Panc1 (cell line): ENCODE measurements around the gene ELL2.

Experiments
- POLR2AphosphoS5 ChIP-seq: IDR thresholded peaks from 2 replicates; pipeline ENCODE4 v1.6.1; 2012; ENCODE audit warnings: mild to moderate bottlenecking, low read depth, low read length, moderate library complexity
- TF ChIP-seq, protein P1 (sequence below): fragments of 450-650 bp; IDR thresholded peaks from 2 replicates; pipeline ENCODE4 v1.5.1; 2017; ENCODE audit warnings: mild to moderate bottlenecking

DNA sequence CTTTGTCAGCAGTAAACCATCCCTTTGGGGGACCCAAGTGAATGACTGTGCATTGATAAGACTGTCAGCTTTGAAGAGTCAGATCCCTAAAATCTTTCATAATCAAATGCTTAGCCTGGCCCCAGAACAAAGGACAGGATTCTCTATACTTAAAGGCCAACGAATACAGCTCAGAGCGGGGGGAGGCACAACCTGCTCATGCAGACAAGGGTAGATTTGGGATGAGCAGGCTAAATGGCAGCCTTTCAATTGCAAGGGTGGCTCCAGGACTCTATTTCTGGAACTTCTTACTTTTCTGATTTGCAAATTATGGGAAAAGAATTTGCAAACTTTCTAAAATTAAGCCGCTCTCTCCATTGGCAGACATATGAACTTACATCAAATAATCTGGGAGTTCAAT is 66.4 kb downstream of the ELL2 start:
- TF ChIP-seq, protein P1, sequence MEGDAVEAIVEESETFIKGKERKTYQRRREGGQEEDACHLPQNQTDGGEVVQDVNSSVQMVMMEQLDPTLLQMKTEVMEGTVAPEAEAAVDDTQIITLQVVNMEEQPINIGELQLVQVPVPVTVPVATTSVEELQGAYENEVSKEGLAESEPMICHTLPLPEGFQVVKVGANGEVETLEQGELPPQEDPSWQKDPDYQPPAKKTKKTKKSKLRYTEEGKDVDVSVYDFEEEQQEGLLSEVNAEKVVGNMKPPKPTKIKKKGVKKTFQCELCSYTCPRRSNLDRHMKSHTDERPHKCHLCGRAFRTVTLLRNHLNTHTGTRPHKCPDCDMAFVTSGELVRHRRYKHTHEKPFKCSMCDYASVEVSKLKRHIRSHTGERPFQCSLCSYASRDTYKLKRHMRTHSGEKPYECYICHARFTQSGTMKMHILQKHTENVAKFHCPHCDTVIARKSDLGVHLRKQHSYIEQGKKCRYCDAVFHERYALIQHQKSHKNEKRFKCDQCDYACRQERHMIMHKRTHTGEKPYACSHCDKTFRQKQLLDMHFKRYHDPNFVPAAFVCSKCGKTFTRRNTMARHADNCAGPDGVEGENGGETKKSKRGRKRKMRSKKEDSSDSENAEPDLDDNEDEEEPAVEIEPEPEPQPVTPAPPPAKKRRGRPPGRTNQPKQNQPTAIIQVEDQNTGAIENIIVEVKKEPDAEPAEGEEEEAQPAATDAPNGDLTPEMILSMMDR, result no peak
- TF ChIP-seq POLR2AphosphoS5, result no peak
